CD14-positive monocyte (primary cell): Measurements from ENCODE around the gene MYO16. TPM values are rescaled to one million over a fixed set of nuclear protein-coding genes. Genes with fewer than 3 reads are reported as not detected.

Experiments used
- DNase-seq, 3 donors: peaks; one replicate each; pipeline ENCODE4 v3.0.0-alpha.2; 2011 to 2022
- H2AFZ ChIP-seq: 2 replicates; pipeline ENCODE4 v1.6.0; 2012; ENCODE audit warnings: mild to moderate bottlenecking, low read depth, low read length, inconsistent platforms; ENCODE audit not compliant: insufficient read depth, poor library complexity, severe bottlenecking
- H3K27ac ChIP-seq, 2 donors: 1 replicate in 1 of 2; 2 replicates in 1 of 2; pipeline ENCODE4 v1.5.1; 2012 to 2013; ENCODE audit warnings: low read length in 2 of 2, control low read depth in 1 of 2, inconsistent platforms in 1 of 2, low read depth in 1 of 2, mild to moderate bottlenecking in 1 of 2
- H3K27me3 ChIP-seq, 2 donors: one replicate each; pipeline versions ENCODE4 v1.6.0 to v1.6.1; 2011 to 2013; ENCODE audit warnings: low read length in 2 of 2; ENCODE audit not compliant: control insufficient read depth in 2 of 2, insufficient read depth in 2 of 2
- H3K36me3 ChIP-seq, 2 donors: replicated peaks in 1 of 2; 1 replicate in 1 of 2; 2 replicates in 1 of 2; pipeline versions ENCODE4 v1.5.1 to v1.6.1; 2012 to 2013; ENCODE audit warnings: low read length in 2 of 2, control low read depth in 1 of 2, inconsistent platforms in 1 of 2, mild to moderate bottlenecking in 1 of 2; ENCODE audit not compliant: insufficient read depth in 2 of 2, control insufficient read depth in 1 of 2
- H3K4me1 ChIP-seq, 2 donors: 1 replicate in 1 of 2; 2 replicates in 1 of 2; pipeline versions ENCODE4 v1.5.1 to v1.6.1; 2012 to 2013; ENCODE audit warnings: low read length in 2 of 2, control low read depth in 1 of 2, inconsistent platforms in 1 of 2, mild to moderate bottlenecking in 1 of 2, moderate library complexity in 1 of 2; ENCODE audit not compliant: insufficient read depth in 2 of 2, control insufficient read depth in 1 of 2
- H3K4me2 ChIP-seq: replicated peaks from 2 replicates; pipeline ENCODE3; 2012; ENCODE audit warnings: low read length, moderate library complexity, mild to moderate bottlenecking; ENCODE audit not compliant: poor library complexity, severe bottlenecking; ENCODE audit errors: extremely low read depth
- H3K4me3 ChIP-seq, 3 experiments: fragments of 200-600 bp in 1 of 3; sonication (generic) in 1 of 3; replicated peaks in 1 of 3; 1 replicate in 2 of 3; 2 replicates in 1 of 3; pipeline ENCODE4 v1.5.1; 2011 to 2013; ENCODE audit warnings: low read length in 3 of 3, mild to moderate bottlenecking in 3 of 3, control low read depth in 2 of 3, low read depth in 2 of 3, inconsistent platforms in 1 of 3, moderate library complexity in 1 of 3
- H3K79me2 ChIP-seq: 2 replicates; pipeline ENCODE4 v1.6.0; 2012; ENCODE audit warnings: mild to moderate bottlenecking, control low read depth, inconsistent platforms, low read length, moderate library complexity; ENCODE audit not compliant: insufficient read depth
- H3K9ac ChIP-seq: 2 replicates; pipeline ENCODE4 v1.6.0; 2017; ENCODE audit warnings: low read length, mild to moderate bottlenecking; ENCODE audit not compliant: insufficient read depth, poor library complexity, severe bottlenecking
- H3K9me3 ChIP-seq, 2 donors: replicated peaks in 1 of 2; 1 replicate in 1 of 2; 2 replicates in 1 of 2; pipeline versions ENCODE4 v1.5.1 to v1.6.1; 2012 to 2013; ENCODE audit warnings: low read length in 2 of 2, control low read depth in 1 of 2; ENCODE audit not compliant: control insufficient read depth in 1 of 2, insufficient read depth in 1 of 2
- H4K20me1 ChIP-seq: 2 replicates; pipeline ENCODE4 v1.6.0; 2012; ENCODE audit warnings: mild to moderate bottlenecking, low read length, control low read depth, moderate library complexity; ENCODE audit not compliant: insufficient read depth
- H3K27ac Mint-ChIP-seq, 7 donors: one replicate each; pipeline ENCODE4 v1.8.0; 2020; ENCODE audit warnings: mild to moderate bottlenecking in 7 of 7, mixed read lengths in 7 of 7, moderate library complexity in 6 of 7, inconsistent platforms in 2 of 7
- H3K27me3 Mint-ChIP-seq, 3 donors: one replicate each; pipeline ENCODE4 v1.8.0; 2021 to 2022; ENCODE audit warnings: low read depth in 3 of 3, mild to moderate bottlenecking in 3 of 3, mixed read lengths in 3 of 3, moderate library complexity in 3 of 3, inconsistent platforms in 1 of 3
- H3K36me3 Mint-ChIP-seq, 2 donors: one replicate each; pipeline ENCODE4 v1.8.0; 2020; ENCODE audit warnings: mixed read lengths in 2 of 2, inconsistent platforms in 1 of 2, mild to moderate bottlenecking in 1 of 2
- H3K4me1 Mint-ChIP-seq: one replicate; pipeline ENCODE4 v1.8.0; 2020; ENCODE audit warnings: mild to moderate bottlenecking, mixed read lengths
- H3K4me3 Mint-ChIP-seq, 2 donors: one replicate each; pipeline ENCODE4 v1.8.0; 2020; ENCODE audit warnings: mild to moderate bottlenecking in 2 of 2, mixed read lengths in 2 of 2, moderate library complexity in 1 of 2
- H3K9me3 Mint-ChIP-seq, 7 donors: one replicate each; pipeline ENCODE4 v1.8.0; 2020 to 2022; ENCODE audit warnings: mixed read lengths in 7 of 7, mild to moderate bottlenecking in 6 of 7, moderate library complexity in 6 of 7, inconsistent platforms in 2 of 7
- CTCF ChIP-seq: fragments of 200-600 bp; IDR thresholded peaks from one replicate; pipeline ENCODE4 v1.8.0; 2022; ENCODE audit warnings: antibody characterized with exemption, mild to moderate bottlenecking
- WGBS: methylation state at CpG from one replicate; pipeline ENCODE4 v1.1.5; 2013; ENCODE audit warnings: missing lambda C conversion rate; ENCODE audit not compliant: insufficient coverage; 5-methylcytosine and 5-hydroxymethylcytosine counted together
- intact Hi-C, 2 donors: fragments of 100-400 bp; cut with micrococcal nuclease; formaldehyde crosslinking; loops; one replicate each; pipeline versions ENCODE4 v1.15.0 to v1.15.1; 2023
- polyA plus RNA-seq, 3 donors: library from polyadenylated mRNA; depleted of rRNA in 1 of 3; unstranded in 2 of 3; stranded (reverse) in 1 of 3; fragments of 300-500 nt in 2 of 3; fragments of >200 nt in 1 of 3; fragmentation: Illumina TruSeq in 2 of 3; gene quantifications; 1 replicate in 2 of 3; 2 replicates in 1 of 3; pipeline ENCODE4 v1.2.3, GENCODE V29; 2012 to 2021

Gene MYO16
- polyA plus RNA-seq, 3 donors: not detected

DNA sequence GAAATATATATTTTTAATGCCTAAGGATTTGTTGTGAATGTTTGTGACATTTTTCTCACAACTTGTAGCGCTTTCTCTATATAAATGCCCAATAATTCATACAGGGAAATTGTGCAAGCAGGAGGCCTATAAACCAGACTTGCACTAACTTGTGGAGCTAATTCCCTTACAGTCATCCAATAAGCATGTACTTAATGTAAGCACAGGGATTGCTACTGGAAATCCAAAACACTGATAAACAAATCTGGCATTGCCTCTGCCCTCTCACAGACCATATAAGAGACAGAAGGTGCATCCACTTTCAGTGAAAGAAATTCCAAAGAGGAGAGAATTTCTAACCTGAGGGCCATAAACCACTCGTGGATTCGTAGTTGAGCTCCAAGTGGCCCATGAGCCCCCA, 518.8 kb downstream of the MYO16 start:
- no peak overlapping the region for H2AFZ ChIP-seq
- H3K9ac ChIP-seq: no peak overlapping the region
- H3K27me3 ChIP-seq: no peaks in the 10 kb centered on the region
- peaks cover 1 to 2% (median 2%) of the 10 kb centered on the region in 3 donors for H3K27me3 Mint-ChIP-seq
- no peaks in the 10 kb centered on the region for H3K9me3 Mint-ChIP-seq
- H3K4me1 ChIP-seq: no peaks in the 10 kb centered on the region
- H4K20me1 ChIP-seq: no peaks in the 10 kb centered on the region
- no peak for TF ChIP-seq CTCF
- no peaks in the 10 kb centered on the region for H3K9me3 ChIP-seq
- H3K4me2 ChIP-seq: no peak overlapping the region
- H3K27ac Mint-ChIP-seq: no peak overlapping the region
- no peak overlapping the region for H3K27ac ChIP-seq
- intact Hi-C loops: no loop called here
- H3K79me2 ChIP-seq: no peaks in the 10 kb centered on the region
- peaks cover 4% of the 10 kb centered on the region for H3K4me1 Mint-ChIP-seq
- H3K36me3 Mint-ChIP-seq: no peaks in the 10 kb centered on the region
- no peak overlapping the region for H3K4me3 Mint-ChIP-seq
- WGBS: 100% methylated on average over 2 of the region's 3 CpGs
- no peak for DNase-seq
- no peaks in the 10 kb centered on the region for H3K36me3 ChIP-seq
- no peak overlapping the region for H3K4me3 ChIP-seq

DNA sequence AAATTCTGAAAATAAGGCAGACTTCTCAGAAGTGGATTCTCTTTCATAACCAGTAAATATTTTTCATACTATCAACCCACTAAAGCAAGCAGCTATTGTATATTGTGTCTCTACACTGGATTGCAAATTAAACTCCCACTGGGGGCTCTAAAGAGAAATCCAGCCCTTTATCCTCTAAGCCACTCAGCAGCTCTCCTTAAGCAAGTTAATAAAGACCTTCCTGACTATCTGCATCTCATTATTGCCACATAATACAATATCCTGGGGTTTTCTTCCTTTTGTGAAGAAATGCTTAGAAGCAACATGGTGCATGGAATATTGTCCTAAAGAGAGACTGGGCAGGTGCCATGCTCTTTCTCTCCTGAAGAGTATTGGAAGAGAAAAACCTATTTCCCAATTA, 521.3 kb downstream of the MYO16 start:
- H3K9ac ChIP-seq: no peak overlapping the region
- H3K4me2 ChIP-seq: no peak overlapping the region
- intact Hi-C loops: loop anchor here in 1 of 2 donors (10.0 kb wide), 1 partner anchor 964 kb away; no protein-coding TSS in a partner anchor
- H3K27me3 ChIP-seq: no peaks in the 10 kb centered on the region
- no peak for DNase-seq
- H4K20me1 ChIP-seq: no peaks in the 10 kb centered on the region
- H3K9me3 ChIP-seq: no peaks in the 10 kb centered on the region
- H3K4me1 ChIP-seq: no peaks in the 10 kb centered on the region
- TF ChIP-seq CTCF: no peak
- H3K4me3 Mint-ChIP-seq: no peak overlapping the region
- H2AFZ ChIP-seq: no peak overlapping the region
- H3K79me2 ChIP-seq: no peaks in the 10 kb centered on the region
- H3K36me3 ChIP-seq: no peaks in the 10 kb centered on the region
- H3K36me3 Mint-ChIP-seq: no peaks in the 10 kb centered on the region
- no peak overlapping the region for H3K27ac Mint-ChIP-seq
- H3K27ac ChIP-seq: no peak overlapping the region
- peaks cover 7% of the 10 kb centered on the region for H3K4me1 Mint-ChIP-seq
- H3K9me3 Mint-ChIP-seq: no peaks in the 10 kb centered on the region
- peaks cover 5 to 6% (median 5%) of the 10 kb centered on the region in 3 donors for H3K27me3 Mint-ChIP-seq
- no peak overlapping the region for H3K4me3 ChIP-seq
